Natural killer cell (primary cell): ENCODE data around the gene TPST2. TPM values are rescaled to one million over a fixed set of nuclear protein-coding genes. Genes with fewer than 3 reads are reported as not detected.

Experiments used
- ATAC-seq, 3 donors: fragments of 150-1000 bp in 2 of 3; fragments of 200-7000 bp in 1 of 3; cut with Tn5 transposase; 1 replicate in 1 of 3; 2 replicates in 2 of 3; pipeline ENCODE4 v1.10.0; 2021; ENCODE audit warnings: mild to moderate bottlenecking in 2 of 3, moderate library complexity in 2 of 3
- DNase-seq, 2 donors: peaks; one replicate each; pipeline versions ENCODE4 v3.0.0 to v3.0.0-alpha.2; 2013 to 2021; ENCODE audit warnings: mixed read lengths in 1 of 2
- H3K27ac ChIP-seq: one replicate; pipeline ENCODE4 v1.5.1; 2013; ENCODE audit warnings: mild to moderate bottlenecking, low read length
- H3K27me3 ChIP-seq: one replicate; pipeline ENCODE4 v1.6.1; 2013; ENCODE audit warnings: low read length; ENCODE audit not compliant: control insufficient read depth, insufficient read depth
- H3K36me3 ChIP-seq: one replicate; pipeline ENCODE4 v1.6.1; 2013; ENCODE audit warnings: low read length; ENCODE audit not compliant: control insufficient read depth, insufficient read depth
- H3K4me1 ChIP-seq: one replicate; pipeline ENCODE4 v1.6.1; 2013; ENCODE audit warnings: low read length; ENCODE audit not compliant: control insufficient read depth, insufficient read depth
- H3K4me3 ChIP-seq: one replicate; pipeline ENCODE4 v1.5.1; 2013; ENCODE audit warnings: low read length
- H3K9me3 ChIP-seq: one replicate; pipeline ENCODE4 v1.6.1; 2013; ENCODE audit warnings: low read length; ENCODE audit not compliant: control insufficient read depth, insufficient read depth
- H3K27ac Mint-ChIP-seq, 2 donors: one replicate each; pipeline ENCODE4 v1.8.0; 2022; ENCODE audit warnings: mild to moderate bottlenecking in 2 of 2, mixed read lengths in 2 of 2, moderate library complexity in 1 of 2
- H3K27me3 Mint-ChIP-seq, 2 donors: one replicate each; pipeline ENCODE4 v1.8.0; 2022; ENCODE audit warnings: low read depth in 2 of 2, mixed read lengths in 2 of 2
- H3K36me3 Mint-ChIP-seq: one replicate; pipeline ENCODE4 v1.8.0; 2022; ENCODE audit warnings: mixed read lengths
- H3K4me1 Mint-ChIP-seq, 2 donors: one replicate each; pipeline ENCODE4 v1.8.0; 2022; ENCODE audit warnings: mixed read lengths in 2 of 2
- H3K4me3 Mint-ChIP-seq: one replicate; pipeline ENCODE4 v1.8.0; 2022; ENCODE audit warnings: mild to moderate bottlenecking, moderate library complexity, mixed read lengths
- H3K9me3 Mint-ChIP-seq, 2 donors: one replicate each; pipeline ENCODE4 v1.8.0; 2022; ENCODE audit warnings: mixed read lengths in 2 of 2
- whole genome bisulfite sequencing: methylation state at CpG from one replicate; pipeline ENCODE4 v1.1.7; 2013; ENCODE audit warnings: missing lambda C conversion rate; ENCODE audit not compliant: insufficient coverage; 5-methylcytosine and 5-hydroxymethylcytosine counted together
- intact Hi-C: fragments of 100-400 bp; cut with micrococcal nuclease; formaldehyde crosslinking; loops from one replicate; pipeline ENCODE4 v1.14.2; 2022
- total RNA-seq, 4 donors: library from RNA; stranded (reverse); fragments of 120-200 nt in 1 of 4; gene quantifications; one replicate each; pipeline versions ENCODE4 v1.2.3 to v1.2.4, GENCODE V29; 2013 to 2022
- TF ChIP-seq, protein P1 (sequence below): fragments of 200-600 bp; IDR thresholded peaks from one replicate; pipeline ENCODE4 v1.8.0; 2022; ENCODE audit warnings: antibody characterized with exemption

Gene TPST2
- total RNA-seq, 3 donors from 2014 or later (not counting 1 experiment from before 2014, with no cell fraction given), result 145 to 206 (median 155) TPM

DNA sequence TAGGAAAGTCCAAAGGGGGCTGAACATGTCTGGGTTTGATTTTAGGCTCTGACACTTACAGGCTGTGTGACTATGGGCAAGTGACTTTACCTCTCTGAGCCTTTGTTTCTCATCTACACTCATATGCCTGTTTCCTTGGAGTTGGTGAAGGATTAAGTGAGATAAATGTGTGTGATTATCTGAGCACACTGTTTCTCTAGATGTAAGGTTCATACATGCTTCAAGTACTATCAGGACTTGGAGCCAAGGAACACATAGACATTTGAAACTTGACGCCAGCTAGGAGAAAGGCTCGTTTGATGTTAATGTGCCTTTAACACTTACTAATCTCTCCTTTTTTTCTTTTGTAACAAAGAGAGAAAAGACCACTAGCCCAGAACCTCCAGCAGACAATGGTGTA, 18.2 kb upstream of the TPST2 start:
- peaks cover 0 to 2% of the 10 kb centered on the region in 2 donors for H3K9me3 Mint-ChIP-seq
- H3K9me3 ChIP-seq, result no peaks in the 10 kb centered on the region

DNA sequence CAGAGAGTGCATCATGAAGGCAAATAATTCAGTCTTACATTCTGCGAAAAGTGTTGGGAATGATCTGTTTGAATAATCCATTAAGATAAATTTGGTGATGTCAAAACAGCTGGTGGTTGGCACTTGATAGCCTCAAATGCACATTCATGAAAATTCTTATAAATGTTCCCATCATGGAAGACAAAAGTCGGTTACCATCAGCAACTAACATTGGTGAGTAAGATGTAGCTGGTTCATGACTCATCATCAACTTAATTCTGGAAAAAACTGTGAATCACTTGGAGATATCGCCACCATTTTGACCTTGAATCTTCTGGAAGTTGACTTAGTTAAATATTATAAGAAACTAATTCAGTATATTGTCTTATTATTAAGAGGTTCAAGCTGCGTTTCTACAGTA, 16.7 kb upstream of the TPST2 start:
- Mint-ChIP-seq H3K27ac (no peak overlapping the region), H3K36me3 (no peaks in the 10 kb centered on the region), H3K4me3 (no peak overlapping the region), H3K4me1 (peaks cover 36 to 41% of the 10 kb centered on the region in 2 donors), H3K9me3 (peaks cover 0 to 2% of the 10 kb centered on the region in 2 donors), H3K27me3 (no peaks in the 10 kb centered on the region)
- no peak overlapping the region for H3K27ac ChIP-seq
- intact Hi-C loops, result no loop called here
- peaks cover 19% of the 10 kb centered on the region for H3K4me1 ChIP-seq
- no peak for ATAC-seq
- H3K9me3 ChIP-seq, result no peaks in the 10 kb centered on the region
- no peaks in the 10 kb centered on the region for H3K36me3 ChIP-seq
- WGBS, result 97% methylated on average over 2 of the region's 4 CpGs
- no peaks in the 10 kb centered on the region for H3K27me3 ChIP-seq
- TF ChIP-seq, protein P1, sequence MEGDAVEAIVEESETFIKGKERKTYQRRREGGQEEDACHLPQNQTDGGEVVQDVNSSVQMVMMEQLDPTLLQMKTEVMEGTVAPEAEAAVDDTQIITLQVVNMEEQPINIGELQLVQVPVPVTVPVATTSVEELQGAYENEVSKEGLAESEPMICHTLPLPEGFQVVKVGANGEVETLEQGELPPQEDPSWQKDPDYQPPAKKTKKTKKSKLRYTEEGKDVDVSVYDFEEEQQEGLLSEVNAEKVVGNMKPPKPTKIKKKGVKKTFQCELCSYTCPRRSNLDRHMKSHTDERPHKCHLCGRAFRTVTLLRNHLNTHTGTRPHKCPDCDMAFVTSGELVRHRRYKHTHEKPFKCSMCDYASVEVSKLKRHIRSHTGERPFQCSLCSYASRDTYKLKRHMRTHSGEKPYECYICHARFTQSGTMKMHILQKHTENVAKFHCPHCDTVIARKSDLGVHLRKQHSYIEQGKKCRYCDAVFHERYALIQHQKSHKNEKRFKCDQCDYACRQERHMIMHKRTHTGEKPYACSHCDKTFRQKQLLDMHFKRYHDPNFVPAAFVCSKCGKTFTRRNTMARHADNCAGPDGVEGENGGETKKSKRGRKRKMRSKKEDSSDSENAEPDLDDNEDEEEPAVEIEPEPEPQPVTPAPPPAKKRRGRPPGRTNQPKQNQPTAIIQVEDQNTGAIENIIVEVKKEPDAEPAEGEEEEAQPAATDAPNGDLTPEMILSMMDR, result no peak
- no peak for DNase-seq
- no peak overlapping the region for H3K4me3 ChIP-seq

More for the DNA sequence above, 18.2 kb upstream of the TPST2 start:
- no peak overlapping the region for H3K27ac Mint-ChIP-seq
- no peak overlapping the region for H3K27ac ChIP-seq
- ATAC-seq, result no peak
- intact Hi-C loops, result no loop called here
- H3K4me1 Mint-ChIP-seq, result peaks cover 36 to 44% of the 10 kb centered on the region in 2 donors
- no CpG with 5 or more reads among the region's 2 CpGs for WGBS
- H3K36me3 ChIP-seq, result no peaks in the 10 kb centered on the region
- no peaks in the 10 kb centered on the region for H3K36me3 Mint-ChIP-seq
- no peaks in the 10 kb centered on the region for H3K27me3 Mint-ChIP-seq
- TF ChIP-seq, protein P1, result no peak
- H3K4me3 Mint-ChIP-seq, result no peak overlapping the region
- DNase-seq, result no peak
- peaks cover 22% of the 10 kb centered on the region for H3K4me1 ChIP-seq
- no peaks in the 10 kb centered on the region for H3K27me3 ChIP-seq
- no peak overlapping the region for H3K4me3 ChIP-seq

DNA sequence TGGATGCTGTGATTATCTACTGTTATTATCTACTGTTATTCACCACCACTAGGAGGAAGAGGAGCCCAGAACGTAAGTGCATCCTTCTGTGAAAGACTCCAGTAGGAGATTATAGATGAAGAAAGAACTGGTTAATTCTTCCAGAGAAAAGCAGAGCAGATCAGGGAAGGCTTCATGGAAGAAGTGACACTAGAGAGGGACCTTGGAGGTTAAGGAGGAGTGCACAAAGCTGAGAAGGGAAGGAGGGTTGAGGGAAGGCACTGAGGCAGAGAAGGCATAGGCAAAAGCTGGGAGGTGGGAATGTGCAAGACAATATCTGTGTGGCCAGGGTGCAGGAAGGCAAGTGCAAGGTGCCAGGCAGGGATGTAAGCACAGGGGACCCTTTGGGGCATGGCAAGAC, 14.4 kb upstream of the TPST2 start:
- Mint-ChIP-seq H3K4me3 (no peak overlapping the region), H3K27me3 (no peaks in the 10 kb centered on the region), H3K9me3 (peaks cover 0 to 2% of the 10 kb centered on the region in 2 donors), H3K27ac (peak overlapping the region in 1 of 2 donors; percentile 30), H3K4me1 (peaks cover 27 to 43% of the 10 kb centered on the region in 2 donors), H3K36me3 (no peaks in the 10 kb centered on the region)
- no peaks in the 10 kb centered on the region for H3K9me3 ChIP-seq
- TF ChIP-seq, protein P1, result no peak
- no peak overlapping the region for H3K27ac ChIP-seq
- no peaks in the 10 kb centered on the region for H3K36me3 ChIP-seq
- peaks cover 4% of the 10 kb centered on the region for H3K4me1 ChIP-seq
- H3K4me3 ChIP-seq, result no peak overlapping the region
- H3K27me3 ChIP-seq, result no peaks in the 10 kb centered on the region
- DNase-seq (no peak), ATAC-seq (no peak)
- intact Hi-C loops, result no loop called here
- 55% methylated on average over 1 of the region's 1 CpG for WGBS

DNA sequence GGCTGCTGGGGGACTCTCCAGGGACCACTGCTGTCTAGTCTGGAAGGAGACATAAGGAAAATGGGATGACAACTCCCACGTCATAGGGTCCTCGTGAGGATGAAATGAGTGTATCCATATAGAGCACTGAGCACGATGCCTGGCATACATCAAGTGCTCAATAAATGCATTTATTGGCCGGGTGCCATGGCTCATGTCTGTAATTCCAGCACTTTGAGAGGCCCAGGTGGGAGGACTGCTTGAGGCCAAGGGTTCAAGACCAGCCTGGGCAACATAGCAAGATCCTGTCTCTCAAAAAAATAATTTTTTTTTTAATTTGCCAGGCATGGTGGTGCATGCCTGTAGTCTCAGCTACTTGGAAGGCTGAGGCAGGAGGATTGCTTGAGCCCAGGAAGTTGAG, 12.2 kb upstream of the TPST2 start:
- Histone ChIP-seq H3K9me3 (no peaks in the 10 kb centered on the region), H3K36me3 (no peaks in the 10 kb centered on the region), H3K27me3 (no peaks in the 10 kb centered on the region), H3K27ac (no peak overlapping the region), H3K4me3 (no peak overlapping the region), H3K4me1 (peaks cover 26% of the 10 kb centered on the region)
- no peaks in the 10 kb centered on the region for H3K9me3 Mint-ChIP-seq
- H3K4me1 Mint-ChIP-seq, result peaks cover 35 to 55% of the 10 kb centered on the region in 2 donors
- H3K27me3 Mint-ChIP-seq, result no peaks in the 10 kb centered on the region
- H3K36me3 Mint-ChIP-seq, result no peaks in the 10 kb centered on the region
- WGBS, result 90% methylated on average over 4 of the region's 4 CpGs
- intact Hi-C loops, result no loop called here
- ATAC-seq, result no peak
- H3K4me3 Mint-ChIP-seq, result no peak overlapping the region
- TF ChIP-seq, protein P1, result no peak
- no peak for DNase-seq
- no peak overlapping the region for H3K27ac Mint-ChIP-seq
